H1 (cell line): ENCODE data around the gene RASD2. TPM values are rescaled to one million over a fixed set of nuclear protein-coding genes. Genes with fewer than 3 reads are reported as not detected.

Source experiments
- CTCF ChIA-PET: fragments of 300-600 bp; sonication (Branson Sonifier 250); formaldehyde crosslinking; loops from one replicate; lab custom pipeline; 2021; ENCODE audit not compliant: partially characterized antibody; lab: Charles Lee
- POLR2A ChIA-PET: fragments of 300-600 bp; sonication (Branson Sonifier 250); formaldehyde crosslinking; loops from one replicate; lab custom pipeline; 2021; ENCODE audit warnings: inconsistent platforms; ENCODE audit not compliant: partially characterized antibody; lab: Charles Lee
- DNase-seq, 2 experiments: peaks; one replicate each; pipeline versions ENCODE4 v3.0.0 to v3.0.0-alpha.2; 2010 to 2022; ENCODE audit warnings: low spot score in 2 of 2, low read depth in 1 of 2, mixed read lengths in 1 of 2
- FAIRE-seq: peaks from 2 replicates; lab custom pipeline; 2011; peaks lifted over from hg19 to GRCh38; lab: Jason Lieb, UNC
- H2AFZ ChIP-seq: 2 replicates; pipeline ENCODE4 v1.8.1; 2012; ENCODE audit warnings: low read length, inconsistent platforms
- H2AK5ac ChIP-seq: 2 replicates; pipeline ENCODE4 v1.6.1; 2013; ENCODE audit warnings: low read depth, low read length
- H2BK120ac ChIP-seq: replicated peaks from 2 replicates; pipeline ENCODE3; 2013; ENCODE audit warnings: low read depth, low read length, inconsistent platforms
- H2BK12ac ChIP-seq: 2 replicates; pipeline ENCODE4 v1.6.1; 2013; ENCODE audit warnings: low read depth, low read length
- H2BK15ac ChIP-seq: 2 replicates; pipeline ENCODE4 v1.6.1; 2013; ENCODE audit warnings: low read length
- H2BK20ac ChIP-seq: 2 replicates; pipeline ENCODE4 v1.6.1; 2013; ENCODE audit warnings: low read length
- H2BK5ac ChIP-seq: 2 replicates; pipeline ENCODE4 v1.6.1; 2013; ENCODE audit warnings: low read depth, low read length
- H3K14ac ChIP-seq: 2 replicates; pipeline ENCODE4 v1.6.1; 2013; ENCODE audit warnings: inconsistent platforms; ENCODE audit not compliant: insufficient read length
- H3K18ac ChIP-seq: 2 replicates; pipeline ENCODE4 v1.6.1; 2013; ENCODE audit warnings: low read length; ENCODE audit errors: extremely low read depth
- H3K23ac ChIP-seq: 2 replicates; pipeline ENCODE4 v1.6.1; 2013; ENCODE audit warnings: inconsistent platforms; ENCODE audit not compliant: insufficient read length
- H3K23me2 ChIP-seq: 2 replicates; pipeline ENCODE4 v1.6.1; 2013; ENCODE audit warnings: low read depth, low read length
- H3K27ac ChIP-seq: 2 replicates; pipeline ENCODE4 v1.6.1; 2011; ENCODE audit warnings: low read depth, low read length, inconsistent platforms
- H3K27me3 ChIP-seq, 4 experiments: replicated peaks in 1 of 4; 1 replicate in 1 of 4; 2 replicates in 3 of 4; pipeline versions ENCODE4 v1.6.1 to v1.8.1; 2011 to 2013; ENCODE audit warnings: low read length in 3 of 4, mild to moderate bottlenecking in 3 of 4, inconsistent platforms in 2 of 4, mixed read lengths in 2 of 4, moderate library complexity in 1 of 4; ENCODE audit not compliant: control insufficient read depth in 3 of 4, insufficient read depth in 3 of 4; ENCODE audit errors: extremely low read depth in 1 of 4
- H3K36me3 ChIP-seq, 4 experiments: 2 replicates each; pipeline versions ENCODE4 v1.6.1 to v1.8.1; 2011 to 2013; ENCODE audit warnings: mild to moderate bottlenecking in 4 of 4, low read length in 3 of 4, moderate library complexity in 2 of 4, control low read depth in 1 of 4, inconsistent platforms in 1 of 4; ENCODE audit not compliant: insufficient read depth in 4 of 4, control insufficient read depth in 2 of 4
- H3K4ac ChIP-seq: replicated peaks from 2 replicates; pipeline ENCODE3; 2013; ENCODE audit warnings: low read length, low read depth, mixed read lengths, inconsistent platforms; ENCODE audit not compliant: insufficient read length
- H3K4me1 ChIP-seq, 4 experiments: replicated peaks in 1 of 4; 1 replicate in 1 of 4; 2 replicates in 3 of 4; pipeline versions ENCODE4 v1.6.1 to v1.8.1; 2011 to 2013; ENCODE audit warnings: low read length in 3 of 4, inconsistent platforms in 2 of 4, mixed read lengths in 1 of 4; ENCODE audit not compliant: insufficient read depth in 4 of 4, control insufficient read depth in 3 of 4
- H3K4me2 ChIP-seq, 2 experiments: 2 replicates each; pipeline versions ENCODE4 v1.6.1 to v1.8.1; 2011 to 2013; ENCODE audit warnings: low read depth in 2 of 2, low read length in 2 of 2, control low read depth in 1 of 2, inconsistent platforms in 1 of 2, mild to moderate bottlenecking in 1 of 2; ENCODE audit not compliant: insufficient read depth in 1 of 2
- H3K4me3 ChIP-seq, 4 experiments: fragments of 200-600, 300-600 bp in 1 of 4; sonication (generic), shearing (Covaris generic), sonication (Bioruptor Twin) in 1 of 4; 2 replicates each; pipeline versions ENCODE4 v1.5.1 to v1.8.1; 2011 to 2016; ENCODE audit warnings: low read length in 4 of 4, low read depth in 3 of 4, control low read depth in 2 of 4, inconsistent platforms in 2 of 4, mild to moderate bottlenecking in 2 of 4, mixed read lengths in 1 of 4, moderate library complexity in 1 of 4; ENCODE audit not compliant: insufficient read depth in 2 of 4; ENCODE audit errors: extremely low read depth in 1 of 4
- H3K56ac ChIP-seq: replicated peaks from 2 replicates; pipeline ENCODE3; 2013; ENCODE audit warnings: low read depth, mild to moderate bottlenecking, mixed read lengths, low read length, inconsistent platforms; ENCODE audit not compliant: insufficient read length
- H3K79me1 ChIP-seq: 2 replicates; pipeline ENCODE4 v1.6.1; 2013; ENCODE audit warnings: low read depth, low read length, control low read depth
- H3K79me2 ChIP-seq, 2 experiments: 2 replicates each; pipeline versions ENCODE4 v1.6.1 to v1.8.1; 2012 to 2013; ENCODE audit warnings: low read length in 2 of 2, mild to moderate bottlenecking in 2 of 2, inconsistent platforms in 1 of 2; ENCODE audit not compliant: insufficient read depth in 2 of 2, control insufficient read depth in 1 of 2
- H3K9ac ChIP-seq, 4 experiments: replicated peaks in 1 of 4; 1 replicate in 1 of 4; 2 replicates in 3 of 4; pipeline versions ENCODE4 v1.6.1 to v1.8.1; 2011 to 2013; ENCODE audit warnings: low read depth in 3 of 4, low read length in 3 of 4, control low read depth in 2 of 4, mild to moderate bottlenecking in 2 of 4, moderate library complexity in 2 of 4, inconsistent platforms in 1 of 4; ENCODE audit errors: extremely low read depth in 1 of 4
- H3K9me3 ChIP-seq, 2 experiments: 2 replicates each; pipeline versions ENCODE4 v1.6.1 to v1.8.1; 2012 to 2013; ENCODE audit warnings: mild to moderate bottlenecking in 2 of 2, moderate library complexity in 2 of 2, control low read depth in 1 of 2, inconsistent platforms in 1 of 2, low read depth in 1 of 2, low read length in 1 of 2, mixed read lengths in 1 of 2; ENCODE audit not compliant: insufficient read depth in 2 of 2
- H4K20me1 ChIP-seq, 2 experiments: replicated peaks in 1 of 2; 2 replicates each; pipeline versions ENCODE3 to v1.8.1; 2011 to 2013; ENCODE audit warnings: inconsistent platforms in 2 of 2, low read length in 2 of 2, mild to moderate bottlenecking in 1 of 2; ENCODE audit not compliant: insufficient read depth in 2 of 2, control insufficient read depth in 1 of 2
- H4K5ac ChIP-seq: 2 replicates; pipeline ENCODE4 v1.6.1; 2013; ENCODE audit warnings: low read length, low read depth, mixed read lengths, inconsistent platforms; ENCODE audit not compliant: insufficient read length
- H4K8ac ChIP-seq: 2 replicates; pipeline ENCODE4 v1.8.0; 2013; ENCODE audit warnings: mild to moderate bottlenecking, moderate library complexity, low read length, inconsistent platforms; ENCODE audit not compliant: insufficient read depth; ENCODE audit errors: extremely low read depth
- H4K91ac ChIP-seq: replicated peaks from 2 replicates; pipeline ENCODE3; 2013; ENCODE audit warnings: low read length, mixed read lengths, inconsistent platforms; ENCODE audit not compliant: insufficient read length
- HDAC2 ChIP-seq, 2 experiments: fragments of 300-600 bp in 1 of 2; sonication (generic) in 1 of 2; IDR thresholded peaks; 2 replicates each; pipeline ENCODE4 v1.6.1; 2011 to 2012; ENCODE audit warnings: low read depth in 2 of 2, low read length in 2 of 2, mild to moderate bottlenecking in 2 of 2, moderate library complexity in 2 of 2, borderline replicate concordance in 1 of 2, inconsistent platforms in 1 of 2
- POLR2AphosphoS5 ChIP-seq: IDR thresholded peaks from 2 replicates; pipeline ENCODE4 v1.6.1; 2011; ENCODE audit warnings: low read depth, low read length
- TBP ChIP-seq: IDR thresholded peaks from 2 replicates; pipeline ENCODE4 v1.6.1; 2011; ENCODE audit warnings: low read depth, low read length, improper control_type of control experiment
- WGBS, 2 experiments: shearing (Covaris generic) in 1 of 2; methylation state at CpG; one replicate each; pipeline versions ENCODE4 v1.1.6 to v1.1.7; 2013 to 2015; ENCODE audit warnings: low lambda C conversion rate in 2 of 2, mixed read lengths in 2 of 2, inconsistent platforms in 1 of 2, low coverage in 1 of 2, missing lambda C conversion rate in 1 of 2; ENCODE audit not compliant: insufficient replicate concordance in 2 of 2, insufficient coverage in 1 of 2, insufficient read length in 1 of 2; ENCODE audit errors: extremely low coverage in 1 of 2, missing lambda C conversion rate in 1 of 2; 5-methylcytosine and 5-hydroxymethylcytosine counted together
- polyA plus RNA-seq, 7 experiments: library from polyadenylated mRNA; depleted of rRNA in 3 of 7; stranded (reverse) in 5 of 7; unstranded in 2 of 7; fragments of >200 nt in 5 of 7; fragments of 200-250 nt in 2 of 7; gene quantifications; 1 replicate in 5 of 7; 2 replicates in 1 of 7; 4 replicates in 1 of 7; pipeline versions ENCODE4 v1.2.1 to v1.2.3, GENCODE V29; 2011 to 2013; ENCODE audit warnings: missing spikeins in 2 of 7, mixed read lengths in 2 of 7
- total RNA-seq: library from RNA; stranded (reverse); fragmentation: NEBNext Ultra II Directional; extraction: Animal tissue kit (Norgen Biotek cat#: 25700); gene quantifications from 2 replicates; pipeline ENCODE4 v1.2.1, GENCODE V29; 2021

RASD2 gene
- total and polyA plus RNA-seq, 2 of the 8 experiments (the other 6 are each of a cell fraction or from before 2014, with no cell fraction given) = 1.9 to 5.1 TPM

- Histone ChIP-seq H3K14ac (no peak overlapping the region), H4K5ac (no peak overlapping the region), H3K56ac (no peak overlapping the region), H2BK120ac (no peak overlapping the region), H3K9ac (no peak overlapping the region), H3K23ac (no peak overlapping the region), H2BK20ac (no peak overlapping the region), H3K18ac (no peak overlapping the region), H4K8ac (no peak overlapping the region), H3K36me3 (no peaks in the 10 kb centered on the region), H3K4me1 (peaks cover 0 to 3% (median 0%) of the 10 kb centered on the region in 4 experiments; a peak in 2 of 7 replicates), H3K79me1 (no peaks in the 10 kb centered on the region), H2BK5ac (no peak overlapping the region), H3K4ac (no peak overlapping the region), H3K27me3 (no peaks in the 10 kb centered on the region; a peak in 1 of 7 replicates), H2BK12ac (no peak overlapping the region), H2AFZ (no peak overlapping the region), H3K9me3 (no peaks in the 10 kb centered on the region), H2BK15ac (no peak overlapping the region), H4K20me1 (no peaks in the 10 kb centered on the region), H3K79me2 (no peaks in the 10 kb centered on the region), H4K91ac (no peak overlapping the region), H3K23me2 (no peaks in the 10 kb centered on the region), H3K27ac (no peak overlapping the region), H2AK5ac (no peak overlapping the region), H3K4me2 (no peak overlapping the region), H3K4me3 (no peak overlapping the region)
- 90% methylated on average over 3 of the region's 3 CpGs; no CpG with 5 or more reads in 1 of the 2 experiments for WGBS, 2 experiments
- no peak for DNase-seq
- CTCF ChIA-PET = interaction anchor here (0.6 to 1.3 kb wide), 2 partner anchors 21 to 498 kb away, joined by 3 to 4 read pairs; no protein-coding TSS in a partner anchor
- POLR2A ChIA-PET = no interaction called here
- FAIRE-seq = no peak
- TF ChIP-seq TBP = no peak
- TF ChIP-seq POLR2AphosphoS5 = no peak
- TF ChIP-seq HDAC2 (IDR thresholded peaks at IDR 0.05; ENCODE audit: borderline replicate concordance in 1 of 2, low read depth in 2 of 2, low read length in 2 of 2) = no peak
Measured at GRCh38 chr22:35502836-35503235, 37.8 kb upstream of the RASD2 start.
